Ishikawa (cell line): ENCODE results near the gene PTPRM.

ENCODE experiments used
- CEBPB ChIP-seq: IDR thresholded peaks from 2 replicates; pipeline ENCODE4 v1.6.1; 2012
- CREB1 ChIP-seq: IDR thresholded peaks from 2 replicates; pipeline ENCODE4 v1.6.1; 2012; ENCODE audit warnings: low read depth
- EGR1 ChIP-seq: IDR thresholded peaks from 2 replicates; pipeline ENCODE4 v1.6.1; 2012
- EP300 ChIP-seq: IDR thresholded peaks from 2 replicates; pipeline ENCODE4 v1.6.1; 2012; ENCODE audit warnings: borderline replicate concordance
- RAD21 ChIP-seq: IDR thresholded peaks from 2 replicates; pipeline ENCODE4 v1.6.1; 2012; ENCODE audit warnings: low read depth
- TAF1 ChIP-seq: IDR thresholded peaks from 2 replicates; pipeline ENCODE4 v1.6.1; 2012; ENCODE audit warnings: low read depth, mild to moderate bottlenecking
- TEAD4 ChIP-seq: IDR thresholded peaks from 2 replicates; pipeline ENCODE4 v1.6.1; 2012
- YY1 ChIP-seq: IDR thresholded peaks from 2 replicates; pipeline ENCODE4 v1.6.1; 2012; ENCODE audit warnings: low read depth
- TF ChIP-seq, protein P1 (sequence below): IDR thresholded peaks from 2 replicates; pipeline ENCODE4 v1.6.1; 2012; ENCODE audit warnings: low read depth, mild to moderate bottlenecking
- TF ChIP-seq, protein P2 (sequence below): IDR thresholded peaks from 2 replicates; pipeline ENCODE4 v1.6.1; 2012
- TF ChIP-seq, protein P3 (sequence below): IDR thresholded peaks from 2 replicates; pipeline ENCODE4 v1.6.1; 2012

DNA sequence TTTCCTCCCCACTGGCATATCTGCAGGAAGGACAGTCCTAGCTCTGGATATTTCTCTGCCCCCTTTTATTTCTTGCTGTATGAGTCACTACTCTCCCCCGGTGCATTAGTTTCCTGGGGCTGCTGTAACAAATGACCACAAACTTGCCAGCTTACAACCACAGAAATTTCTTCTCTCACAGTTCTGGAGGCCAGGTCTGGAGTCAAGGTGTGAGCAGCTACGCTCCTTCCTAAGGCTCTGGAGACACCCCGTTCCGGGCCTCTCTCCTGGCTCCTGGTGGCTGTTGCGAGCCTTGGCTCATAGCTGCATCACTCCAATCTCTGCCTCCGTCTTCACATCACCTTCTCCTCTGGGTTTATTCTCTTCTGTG is 34.1 kb downstream of the PTPRM start:
- TF ChIP-seq YY1 (no peak), EP300 (no peak), CEBPB (no peak), CREB1 (no peak), RAD21 (no peak), TAF1 (no peak), EGR1 (no peak), TEAD4 (no peak)
- TF ChIP-seq, protein P1, sequence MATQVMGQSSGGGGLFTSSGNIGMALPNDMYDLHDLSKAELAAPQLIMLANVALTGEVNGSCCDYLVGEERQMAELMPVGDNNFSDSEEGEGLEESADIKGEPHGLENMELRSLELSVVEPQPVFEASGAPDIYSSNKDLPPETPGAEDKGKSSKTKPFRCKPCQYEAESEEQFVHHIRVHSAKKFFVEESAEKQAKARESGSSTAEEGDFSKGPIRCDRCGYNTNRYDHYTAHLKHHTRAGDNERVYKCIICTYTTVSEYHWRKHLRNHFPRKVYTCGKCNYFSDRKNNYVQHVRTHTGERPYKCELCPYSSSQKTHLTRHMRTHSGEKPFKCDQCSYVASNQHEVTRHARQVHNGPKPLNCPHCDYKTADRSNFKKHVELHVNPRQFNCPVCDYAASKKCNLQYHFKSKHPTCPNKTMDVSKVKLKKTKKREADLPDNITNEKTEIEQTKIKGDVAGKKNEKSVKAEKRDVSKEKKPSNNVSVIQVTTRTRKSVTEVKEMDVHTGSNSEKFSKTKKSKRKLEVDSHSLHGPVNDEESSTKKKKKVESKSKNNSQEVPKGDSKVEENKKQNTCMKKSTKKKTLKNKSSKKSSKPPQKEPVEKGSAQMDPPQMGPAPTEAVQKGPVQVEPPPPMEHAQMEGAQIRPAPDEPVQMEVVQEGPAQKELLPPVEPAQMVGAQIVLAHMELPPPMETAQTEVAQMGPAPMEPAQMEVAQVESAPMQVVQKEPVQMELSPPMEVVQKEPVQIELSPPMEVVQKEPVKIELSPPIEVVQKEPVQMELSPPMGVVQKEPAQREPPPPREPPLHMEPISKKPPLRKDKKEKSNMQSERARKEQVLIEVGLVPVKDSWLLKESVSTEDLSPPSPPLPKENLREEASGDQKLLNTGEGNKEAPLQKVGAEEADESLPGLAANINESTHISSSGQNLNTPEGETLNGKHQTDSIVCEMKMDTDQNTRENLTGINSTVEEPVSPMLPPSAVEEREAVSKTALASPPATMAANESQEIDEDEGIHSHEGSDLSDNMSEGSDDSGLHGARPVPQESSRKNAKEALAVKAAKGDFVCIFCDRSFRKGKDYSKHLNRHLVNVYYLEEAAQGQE, result no peak
- TF ChIP-seq, protein P2, sequence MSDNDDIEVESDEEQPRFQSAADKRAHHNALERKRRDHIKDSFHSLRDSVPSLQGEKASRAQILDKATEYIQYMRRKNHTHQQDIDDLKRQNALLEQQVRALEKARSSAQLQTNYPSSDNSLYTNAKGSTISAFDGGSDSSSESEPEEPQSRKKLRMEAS, result no peak
- TF ChIP-seq, protein P3, sequence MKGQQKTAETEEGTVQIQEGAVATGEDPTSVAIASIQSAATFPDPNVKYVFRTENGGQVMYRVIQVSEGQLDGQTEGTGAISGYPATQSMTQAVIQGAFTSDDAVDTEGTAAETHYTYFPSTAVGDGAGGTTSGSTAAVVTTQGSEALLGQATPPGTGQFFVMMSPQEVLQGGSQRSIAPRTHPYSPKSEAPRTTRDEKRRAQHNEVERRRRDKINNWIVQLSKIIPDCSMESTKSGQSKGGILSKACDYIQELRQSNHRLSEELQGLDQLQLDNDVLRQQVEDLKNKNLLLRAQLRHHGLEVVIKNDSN, result no peak
